A673 (cell line): ENCODE measurements around the gene LUC7L.

Experiments used
- EZH2 ChIP-seq: fragments of 200-600 bp; sonication (generic); IDR thresholded peaks from 2 replicates; pipeline ENCODE4 v1.6.1; 2017; ENCODE audit warnings: borderline replicate concordance, low read depth, mild to moderate bottlenecking, mixed read lengths, antibody characterized with exemption, low read length; ENCODE audit not compliant: poor library complexity, severe bottlenecking
- TF ChIP-seq, protein P1 (sequence below): fragments of 300-800, 200-600 bp; sonication (generic); conservative IDR thresholded peaks from 2 replicates; pipeline ENCODE4 v1.5.1; 2017; ENCODE audit warnings: low read depth, mild to moderate bottlenecking, antibody characterized with exemption, low read length, moderate library complexity, mixed read lengths

DNA sequence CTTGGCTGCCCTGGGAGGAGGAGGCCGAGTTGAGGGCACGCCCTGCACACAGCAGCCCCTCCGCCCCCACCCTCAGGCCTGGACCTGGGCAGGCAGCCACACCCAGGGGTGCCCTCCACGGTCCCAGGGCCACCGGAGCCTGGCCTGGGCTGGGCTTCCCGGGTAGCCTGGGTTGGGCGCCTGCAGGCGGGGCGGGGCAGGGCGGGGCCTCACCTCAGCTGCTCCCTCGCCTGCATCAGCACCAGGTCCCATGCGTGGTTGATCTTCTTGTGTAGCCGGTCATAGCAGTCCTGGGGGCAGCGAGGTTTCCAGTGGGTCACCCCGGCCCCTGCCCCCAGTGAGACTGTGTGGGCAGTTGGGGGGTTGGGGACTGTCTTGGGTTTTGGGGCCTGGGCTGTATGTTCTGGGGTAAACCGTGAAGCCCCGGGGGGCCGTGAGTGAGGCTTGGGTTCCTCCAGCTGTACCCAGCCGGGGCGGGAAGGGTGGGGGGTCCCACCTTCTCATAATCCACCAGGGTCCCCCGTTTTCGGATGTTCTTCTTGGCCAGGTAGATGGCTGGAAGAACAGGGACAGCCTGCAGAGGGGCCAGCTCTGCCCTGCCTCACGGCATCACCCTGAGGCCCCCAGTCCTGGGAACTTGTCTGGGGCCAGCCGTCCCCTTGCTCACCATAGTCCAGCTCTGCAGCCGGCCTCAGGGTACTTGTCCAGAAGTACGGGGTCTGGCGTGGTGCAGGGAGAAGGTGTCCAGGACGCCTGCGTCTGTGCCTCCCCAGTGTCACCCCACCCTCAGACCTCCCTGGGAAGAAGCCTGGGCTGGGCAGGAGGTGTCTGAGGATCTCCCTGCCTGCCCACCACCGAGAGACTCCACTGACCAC lies 44.5 kb upstream of the LUC7L start:
- TF ChIP-seq, protein P1, sequence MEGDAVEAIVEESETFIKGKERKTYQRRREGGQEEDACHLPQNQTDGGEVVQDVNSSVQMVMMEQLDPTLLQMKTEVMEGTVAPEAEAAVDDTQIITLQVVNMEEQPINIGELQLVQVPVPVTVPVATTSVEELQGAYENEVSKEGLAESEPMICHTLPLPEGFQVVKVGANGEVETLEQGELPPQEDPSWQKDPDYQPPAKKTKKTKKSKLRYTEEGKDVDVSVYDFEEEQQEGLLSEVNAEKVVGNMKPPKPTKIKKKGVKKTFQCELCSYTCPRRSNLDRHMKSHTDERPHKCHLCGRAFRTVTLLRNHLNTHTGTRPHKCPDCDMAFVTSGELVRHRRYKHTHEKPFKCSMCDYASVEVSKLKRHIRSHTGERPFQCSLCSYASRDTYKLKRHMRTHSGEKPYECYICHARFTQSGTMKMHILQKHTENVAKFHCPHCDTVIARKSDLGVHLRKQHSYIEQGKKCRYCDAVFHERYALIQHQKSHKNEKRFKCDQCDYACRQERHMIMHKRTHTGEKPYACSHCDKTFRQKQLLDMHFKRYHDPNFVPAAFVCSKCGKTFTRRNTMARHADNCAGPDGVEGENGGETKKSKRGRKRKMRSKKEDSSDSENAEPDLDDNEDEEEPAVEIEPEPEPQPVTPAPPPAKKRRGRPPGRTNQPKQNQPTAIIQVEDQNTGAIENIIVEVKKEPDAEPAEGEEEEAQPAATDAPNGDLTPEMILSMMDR = no peak
- no peak for TF ChIP-seq EZH2
